Gastrocnemius medialis (tissue), 4 donors: ENCODE data around the gene YIPF6. TPM values are rescaled to one million over a fixed set of nuclear protein-coding genes. Genes with fewer than 3 reads are reported as not detected.

Source experiments
- ATAC-seq, 2 donors: fragments of 150-250 bp; one replicate each; pipeline ENCODE4 v1.9.1; 2016
- DNase-seq, 2 donors: peaks; one replicate each; pipeline ENCODE4 v3.0.0-alpha.2; 2019
- H3K27ac ChIP-seq, 4 donors: fragments of 200-600 bp; sonication (generic); 1 replicate in 1 of 4; 2 replicates in 3 of 4; pipeline ENCODE4 v1.5.1; 2016 to 2018; ENCODE audit warnings: mild to moderate bottlenecking in 2 of 4, moderate library complexity in 1 of 4
- H3K27me3 ChIP-seq, 3 donors: fragments of 200-600 bp; sonication (generic) in 2 of 3; 1 replicate in 1 of 3; 2 replicates in 2 of 3; pipeline versions ENCODE4 v1.5.1 to v1.6.0; 2016 to 2019; ENCODE audit warnings: mild to moderate bottlenecking in 1 of 3, moderate library complexity in 1 of 3
- H3K36me3 ChIP-seq, 2 donors: fragments of 200-600 bp; sonication (generic) in 1 of 2; one replicate each; pipeline ENCODE4 v1.5.1; 2017 to 2018
- H3K4me1 ChIP-seq, 2 donors: fragments of 200-600 bp; sonication (generic) in 1 of 2; one replicate each; pipeline ENCODE4 v1.5.1; 2016 to 2017; ENCODE audit warnings: mild to moderate bottlenecking in 2 of 2
- H3K4me3 ChIP-seq, 4 donors: fragments of 200-600 bp; sonication (generic) in 3 of 4; 1 replicate in 1 of 4; 2 replicates in 3 of 4; pipeline ENCODE4 v1.5.1; 2016 to 2019; ENCODE audit warnings: mild to moderate bottlenecking in 2 of 4
- H3K9me3 ChIP-seq, 3 donors: fragments of 200-600 bp; sonication (generic) in 2 of 3; 1 replicate in 1 of 3; 2 replicates in 2 of 3; pipeline ENCODE4 v1.5.1; 2016 to 2019
- CTCF ChIP-seq, 5 experiments: fragments of 450-650 bp in 3 of 5; fragments of 200-600 bp in 2 of 5; sonication (generic) in 2 of 5; IDR thresholded peaks in 4 of 5; conservative IDR thresholded peaks in 1 of 5; 1 replicate in 4 of 5; 2 replicates in 1 of 5; pipeline ENCODE4 v1.5.1; 2016 to 2019; ENCODE audit warnings: antibody characterized with exemption in 5 of 5, mild to moderate bottlenecking in 3 of 5, moderate library complexity in 3 of 5
- POLR2A ChIP-seq, 2 donors: fragments of 450-650 bp; IDR thresholded peaks; one replicate each; pipeline ENCODE4 v1.6.1; 2017; ENCODE audit warnings: antibody characterized with exemption in 2 of 2, mild to moderate bottlenecking in 2 of 2, moderate library complexity in 2 of 2
- in situ Hi-C, 4 donors: fragments of 200-750 bp; cut with MboI; loops; one replicate each; pipeline versions ENCODE4 v1.15.0 to v1.8.0; 2017; ENCODE audit warnings: low sequenced_read_pairs in 4 of 4
- intact Hi-C: fragments of 100-400 bp; cut with DNase I; formaldehyde crosslinking; loops from one replicate; pipeline ENCODE4 v1.15.1; 2023; ENCODE audit warnings: low total_unique reads
- total RNA-seq, 4 donors: library from RNA; depleted of rRNA; stranded (reverse); fragments of >200 nt; gene quantifications; one replicate each; pipeline versions ENCODE4 v1.1.0 to v1.2.3, GENCODE V29; 2016

Gene YIPF6
- total RNA-seq, 4 donors from 2014 or later: 27.3 to 32.7 (median 29.0) TPM

GRCh38 chrX:68461093-68461492, 37.8 kb upstream of the YIPF6 start:
- intact Hi-C loops: no loop called here
- no peak overlapping the region for H3K27ac ChIP-seq
- no peaks in the 10 kb centered on the region for H3K36me3 ChIP-seq
- TF ChIP-seq CTCF (IDR thresholded peaks at IDR 0.05 in 4 of 5, conservative IDR thresholded peaks at IDR 0.05 in 1 of 5) (no peak), POLR2A (IDR thresholded peaks at IDR 0.05) (no peak)
- H3K4me1 ChIP-seq: no peaks in the 10 kb centered on the region
- H3K4me3 ChIP-seq: no peak overlapping the region
- in situ Hi-C loops: loop anchor here (5.0 to 10.0 kb wide), 2 partner anchors 264 to 266 kb away; no protein-coding TSS in a partner anchor
- no peak for DNase-seq
- H3K9me3 ChIP-seq: no peaks in the 10 kb centered on the region
- H3K27me3 ChIP-seq: no peaks in the 10 kb centered on the region
- ATAC-seq: no peak

- no peak for DNase-seq
- Histone ChIP-seq H3K36me3 (no peaks in the 10 kb centered on the region), H3K4me1 (no peaks in the 10 kb centered on the region), H3K27ac (no peak overlapping the region), H3K27me3 (no peaks in the 10 kb centered on the region), H3K9me3 (no peaks in the 10 kb centered on the region), H3K4me3 (no peak overlapping the region)
- in situ Hi-C loops: loop anchor here (5.0 to 10.0 kb wide), 2 partner anchors 264 to 267 kb away; no protein-coding TSS in a partner anchor
- intact Hi-C loops: no loop called here
- no peak for ATAC-seq
- TF ChIP-seq POLR2A (IDR thresholded peaks at IDR 0.05) (no peak), CTCF (IDR thresholded peaks at IDR 0.05 in 4 of 5, conservative IDR thresholded peaks at IDR 0.05 in 1 of 5) (no peak)
These were observed 37.3 kb upstream of the YIPF6 start for GRCh38 chrX:68461576-68461975.

- no peak for ATAC-seq
- in situ Hi-C loops: loop anchor here (5.0 to 10.0 kb wide), 2 partner anchors 265 to 267 kb away; no protein-coding TSS in a partner anchor
- no peak for DNase-seq
- intact Hi-C loops: loop anchor here (1.0 kb wide), 1 partner anchor 265 kb away; no protein-coding TSS in a partner anchor
- H3K4me1 ChIP-seq: no peaks in the 10 kb centered on the region
- no peaks in the 10 kb centered on the region for H3K36me3 ChIP-seq
- no peaks in the 10 kb centered on the region for H3K27me3 ChIP-seq
- H3K9me3 ChIP-seq: no peaks in the 10 kb centered on the region
- no peak for TF ChIP-seq CTCF (IDR thresholded peaks at IDR 0.05 in 4 of 5, conservative IDR thresholded peaks at IDR 0.05 in 1 of 5)
- no peak for TF ChIP-seq POLR2A (IDR thresholded peaks at IDR 0.05)
- H3K27ac ChIP-seq: no peak overlapping the region
- no peak overlapping the region for H3K4me3 ChIP-seq
These were observed 36.7 kb upstream of the YIPF6 start for GRCh38 chrX:68462197-68462596.

DNA sequence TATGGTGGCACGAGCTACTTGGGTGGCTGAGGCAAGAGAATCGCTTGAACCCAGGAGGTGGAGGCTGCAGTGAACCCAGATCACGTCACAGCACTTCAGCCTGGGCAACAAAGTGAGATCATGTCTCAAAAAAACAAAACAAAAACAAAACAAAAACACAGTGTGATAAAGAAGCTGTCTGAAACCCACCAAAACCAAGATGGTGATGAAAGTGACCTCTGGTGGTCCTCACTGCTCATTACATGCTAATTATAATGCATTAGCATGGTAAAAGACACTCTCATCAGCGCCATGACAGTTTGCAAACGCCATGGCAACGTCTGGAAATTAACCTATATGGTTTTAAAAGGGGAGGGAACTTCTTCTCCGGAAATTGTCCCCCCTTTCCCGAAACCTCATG, 36.2 kb upstream of the YIPF6 start:
- intact Hi-C loops: loop anchor here (1.0 kb wide), 1 partner anchor 265 kb away; no protein-coding TSS in a partner anchor
- no peak overlapping the region for H3K27ac ChIP-seq
- no peaks in the 10 kb centered on the region for H3K4me1 ChIP-seq
- ATAC-seq: peak in 1 of 2 donors; percentile 46
- in situ Hi-C loops: loop anchor here (5.0 to 10.0 kb wide), 2 partner anchors 265 to 268 kb away; no protein-coding TSS in a partner anchor
- no peaks in the 10 kb centered on the region for H3K27me3 ChIP-seq
- no peaks in the 10 kb centered on the region for H3K36me3 ChIP-seq
- TF ChIP-seq POLR2A (IDR thresholded peaks at IDR 0.05) (no peak), CTCF (IDR thresholded peaks at IDR 0.05 in 4 of 5, conservative IDR thresholded peaks at IDR 0.05 in 1 of 5) (peak; percentile 16 to 59 (median 53))
- no peak for DNase-seq
- H3K4me3 ChIP-seq: no peak overlapping the region
- no peaks in the 10 kb centered on the region for H3K9me3 ChIP-seq

- DNase-seq (no peak), ATAC-seq (no peak)
- no peak overlapping the region for H3K4me3 ChIP-seq
- H3K27me3 ChIP-seq: no peaks in the 10 kb centered on the region
- intact Hi-C loops (no loop called here), in situ Hi-C loops (loop anchor here (5.0 to 10.0 kb wide), 2 partner anchors 267 to 269 kb away; no protein-coding TSS in a partner anchor)
- TF ChIP-seq POLR2A (IDR thresholded peaks at IDR 0.05) (no peak), CTCF (IDR thresholded peaks at IDR 0.05 in 4 of 5, conservative IDR thresholded peaks at IDR 0.05 in 1 of 5) (no peak)
- H3K36me3 ChIP-seq: no peaks in the 10 kb centered on the region
- no peak overlapping the region for H3K27ac ChIP-seq
- H3K9me3 ChIP-seq: no peaks in the 10 kb centered on the region
- no peaks in the 10 kb centered on the region for H3K4me1 ChIP-seq
These were observed 35.0 kb upstream of the YIPF6 start for GRCh38 chrX:68463880-68464279.
